OCI-LY1 (cell line): ENCODE results near the gene SENP8.

Experiments used
- CTCF ChIP-seq: fragments of 200-600 bp; sonication (generic), shearing (Covaris generic); IDR thresholded peaks from 2 replicates; pipeline ENCODE4 v1.5.1; 2017; ENCODE audit warnings: mild to moderate bottlenecking, antibody characterized with exemption, low read length, moderate library complexity, mixed read lengths
- EZH2 ChIP-seq: fragments of 200-600 bp; sonication (generic), shearing (Covaris generic); IDR thresholded peaks from 2 replicates; pipeline ENCODE4 v1.8.0; 2017; ENCODE audit warnings: borderline replicate concordance, mixed run types, mild to moderate bottlenecking, antibody characterized with exemption, low read length, moderate library complexity, mixed read lengths

DNA sequence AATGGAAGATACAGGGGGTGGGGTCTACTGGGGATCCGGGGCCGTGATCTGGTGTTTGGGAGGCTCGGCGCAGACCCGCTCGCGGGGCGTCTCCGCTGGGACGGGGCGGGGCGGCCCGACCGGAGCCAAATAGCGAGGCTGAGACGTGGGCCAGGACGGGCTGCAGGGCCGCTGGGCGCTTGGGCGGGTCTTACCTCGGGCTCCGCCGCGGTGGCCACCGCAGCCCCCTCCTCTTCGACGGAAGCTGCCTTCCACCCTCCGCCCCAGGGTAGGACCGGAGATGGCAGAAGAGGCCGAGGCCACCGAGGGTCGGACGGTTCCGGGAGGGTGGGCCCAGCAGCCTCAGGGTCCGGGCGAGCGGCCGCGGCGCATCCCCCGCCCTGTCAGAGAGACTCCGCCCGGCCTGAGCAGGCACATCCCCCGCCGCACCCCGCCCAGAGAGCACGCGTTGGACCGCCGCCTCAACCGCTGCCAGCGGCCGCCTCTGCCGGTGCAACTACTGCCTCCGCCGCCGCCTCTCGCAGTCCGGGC lies 652 bp upstream of the SENP8 start:
- TF ChIP-seq CTCF (no peak), EZH2 (no peak)
